HCT116 (cell line): ENCODE measurements around the gene CFAP107.

ENCODE experiments used
- ATF3 ChIP-seq: IDR thresholded peaks from 2 replicates; pipeline ENCODE4 v1.6.1; 2012
- CTCF ChIP-seq, 3 experiments: fragments of 200-600 bp in 1 of 3; sonication (generic) in 1 of 3; IDR thresholded peaks in 2 of 3; conservative IDR thresholded peaks in 1 of 3; 2 replicates each; pipeline ENCODE4 v1.5.1; 2012 to 2017; ENCODE audit warnings: low read depth in 2 of 3, low read length in 2 of 3, antibody characterized with exemption in 1 of 3, borderline replicate concordance in 1 of 3, control low read depth in 1 of 3, mild to moderate bottlenecking in 1 of 3, mixed read lengths in 1 of 3, mixed run types in 1 of 3, moderate library complexity in 1 of 3; ENCODE audit not compliant: insufficient read depth in 1 of 3
- EZH2 ChIP-seq: fragments of 200-600 bp; sonication (generic); IDR thresholded peaks from 2 replicates; pipeline ENCODE4 v1.6.1; 2017; ENCODE audit warnings: antibody characterized with exemption, mixed run types
- FOSL1 ChIP-seq: IDR thresholded peaks from 2 replicates; pipeline ENCODE4 v1.6.1; 2012; ENCODE audit warnings: low read depth
- POLR2A ChIP-seq: IDR thresholded peaks from 2 replicates; pipeline ENCODE4 v1.7.0; 2011; ENCODE audit warnings: borderline replicate concordance; ENCODE audit not compliant: insufficient read depth, insufficient read length; ENCODE audit errors: extremely low read depth
- POLR2AphosphoS5 ChIP-seq: IDR thresholded peaks from 2 replicates; pipeline ENCODE4 v1.6.1; 2011; ENCODE audit warnings: mild to moderate bottlenecking, low read depth, low read length, moderate library complexity
- REST ChIP-seq: IDR thresholded peaks from 2 replicates; pipeline ENCODE4 v1.6.1; 2012; ENCODE audit warnings: low read depth
- TCF7L2 ChIP-seq: IDR thresholded peaks from 2 replicates; pipeline ENCODE4 v1.7.0; 2011; ENCODE audit warnings: borderline replicate concordance, inconsistent platforms; ENCODE audit not compliant: insufficient read depth, insufficient read length; ENCODE audit errors: extremely low read depth
- ZFX ChIP-seq: fragments of 450-650 bp; IDR thresholded peaks from 2 replicates; pipeline ENCODE4 v1.6.1; 2017

GRCh38 chr1:12757836-12758235 lies 11.8 kb downstream of the CFAP107 start:
- TF ChIP-seq EZH2 (no peak), POLR2AphosphoS5 (no peak), ATF3 (no peak), REST (no peak), CTCF (IDR thresholded peaks at IDR 0.05 in 2 of 3, conservative IDR thresholded peaks at IDR 0.05 in 1 of 3; ENCODE audit: borderline replicate concordance in 1 of 3, insufficient read depth in 1 of 3, low read depth in 2 of 3, low read length in 2 of 3) (no peak), TCF7L2 (no peak), FOSL1 (no peak), POLR2A (no peak), ZFX (no peak)
